GM18861 (cell line): ENCODE data around the gene NR1H4.
"Not testable (repeated sequence)": the region's sequence is repeated elsewhere in the genome, so short reads cannot be mapped to it uniquely, and the experiment has no call there.

Experiments used
- ATAC-seq: cut with Tn5 transposase; IDR thresholded peaks from one replicate; pipeline ENCODE4 v1.9.1; 2021; ENCODE audit not compliant: unreplicated experiment

Gene NR1H4

DNA sequence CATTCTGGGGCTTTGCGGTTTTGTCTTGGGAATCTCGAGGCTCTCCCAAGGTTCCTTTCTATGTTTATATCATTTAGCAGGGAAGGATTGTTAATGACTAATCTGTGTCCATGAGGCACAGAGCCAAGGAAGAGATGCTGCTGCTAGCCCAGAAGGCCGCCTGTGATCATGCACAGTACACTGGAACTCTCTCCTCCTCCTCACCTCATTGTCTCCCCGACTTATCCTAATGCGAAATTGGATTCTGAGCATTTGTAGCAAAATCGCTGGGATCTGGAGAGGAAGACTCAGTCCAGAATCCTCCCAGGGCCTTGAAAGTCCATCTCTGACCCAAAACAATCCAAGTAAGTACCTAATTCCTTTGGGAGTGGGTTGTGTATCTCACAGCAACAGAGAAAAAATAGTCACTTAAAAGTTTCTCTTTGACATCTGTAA, at the start of gene NR1H4:
TSS of gene NR1H4 (plus strand) at position 151 of the 435 bp plus-strand sequence. CDS start 19,458 bp downstream, outside the sequence.
- ATAC-seq = no peak

DNA sequence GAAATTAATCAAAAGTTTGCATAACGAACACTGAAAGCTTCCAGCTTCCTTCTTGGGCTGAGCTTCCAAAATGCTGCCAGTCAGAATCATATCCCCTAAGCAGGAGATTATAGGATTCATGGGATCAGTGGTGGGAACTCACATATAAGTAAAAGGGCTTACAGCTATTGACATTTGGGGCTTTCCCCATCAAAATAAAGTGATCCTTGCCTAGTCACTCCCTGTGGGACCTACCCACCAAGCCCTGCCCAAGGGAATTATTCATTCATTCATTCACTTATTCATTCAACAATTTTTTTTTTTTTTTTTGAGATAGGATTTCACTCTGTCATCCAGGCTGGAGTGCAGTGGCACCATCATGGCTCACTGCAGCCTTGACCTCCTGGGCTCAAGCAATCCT, 47.5 kb upstream of the NR1H4 start:
- ATAC-seq = no peak

DNA sequence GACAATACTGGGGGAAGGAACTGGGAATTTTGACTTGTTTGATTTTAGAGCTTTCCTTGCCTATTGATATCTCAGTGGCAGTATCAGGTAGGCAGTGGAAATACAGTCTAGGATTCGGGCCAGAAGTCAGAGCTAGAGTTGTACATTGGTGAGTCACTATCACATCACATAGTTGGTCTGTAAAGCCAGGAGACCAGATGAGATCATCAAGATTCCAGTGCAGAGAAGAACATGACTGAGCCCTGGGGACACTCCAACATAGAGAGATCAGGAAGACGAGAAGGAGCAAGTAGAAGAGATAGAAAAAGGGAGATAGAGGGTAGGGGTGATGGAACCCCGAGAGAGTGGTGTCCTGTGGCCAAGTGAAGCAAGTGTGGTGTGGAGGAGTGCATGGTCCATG, 46.6 kb upstream of the NR1H4 start:
- ATAC-seq = no peak

DNA sequence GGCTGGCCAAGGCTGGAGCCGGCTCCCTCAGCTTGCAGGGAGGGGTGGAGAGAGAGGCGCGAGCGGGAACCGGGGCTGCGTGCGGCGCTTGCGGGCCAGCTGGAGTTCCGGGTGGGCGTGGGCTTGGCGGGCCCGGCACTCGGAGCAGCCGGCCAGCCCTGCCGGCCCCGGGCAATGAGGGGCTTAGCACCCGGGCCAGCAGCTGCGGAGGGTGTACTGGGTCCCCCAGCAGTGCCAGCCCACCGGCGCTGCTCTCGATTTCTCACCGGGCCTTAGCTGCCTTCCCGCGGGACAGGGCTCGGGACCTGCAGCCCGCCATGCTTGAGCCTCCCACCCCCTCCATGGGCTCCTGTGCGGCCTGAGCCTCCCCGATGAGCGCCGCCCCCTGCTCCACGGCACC, 43.4 kb upstream of the NR1H4 start:
- ATAC-seq = not testable (repeated sequence)

DNA sequence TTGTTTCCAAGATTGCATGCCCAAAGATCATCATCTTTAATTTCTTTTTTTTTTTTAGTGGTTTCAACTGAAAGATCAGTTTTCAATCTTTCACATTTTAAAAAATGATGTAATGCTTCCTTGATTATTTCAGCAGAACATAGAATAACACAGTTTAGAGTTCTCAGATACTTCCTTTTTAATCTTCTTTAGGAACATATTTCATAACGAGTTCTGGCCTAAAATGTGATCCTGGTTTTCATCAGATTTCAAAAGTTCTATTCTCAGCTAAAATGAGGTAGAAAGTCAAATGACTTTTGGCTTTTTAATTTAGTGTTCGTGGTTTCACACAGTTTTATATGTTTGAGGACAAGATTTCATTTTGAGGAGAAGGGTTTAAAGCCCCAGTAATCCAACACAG, 40.0 kb upstream of the NR1H4 start:
- no peak for ATAC-seq

DNA sequence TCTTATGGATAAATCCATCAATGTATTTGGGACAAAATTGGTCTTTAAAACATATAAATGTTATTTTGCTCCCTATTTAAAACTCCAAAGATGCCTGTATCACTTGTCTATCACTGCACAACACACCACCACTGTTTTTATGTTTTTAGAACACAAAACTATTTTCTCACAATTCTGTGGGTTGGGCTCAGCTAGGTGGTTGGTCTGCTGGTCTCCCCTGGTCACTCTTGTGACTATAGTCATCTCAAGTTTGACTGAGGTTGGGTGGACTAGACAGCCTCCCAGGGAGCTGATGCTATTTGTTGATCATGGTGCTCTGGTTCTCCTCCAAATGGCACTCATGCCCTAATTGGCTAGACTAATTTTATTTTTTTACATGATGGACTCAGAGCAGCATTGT, 39.5 kb upstream of the NR1H4 start:
- ATAC-seq = no peak

DNA sequence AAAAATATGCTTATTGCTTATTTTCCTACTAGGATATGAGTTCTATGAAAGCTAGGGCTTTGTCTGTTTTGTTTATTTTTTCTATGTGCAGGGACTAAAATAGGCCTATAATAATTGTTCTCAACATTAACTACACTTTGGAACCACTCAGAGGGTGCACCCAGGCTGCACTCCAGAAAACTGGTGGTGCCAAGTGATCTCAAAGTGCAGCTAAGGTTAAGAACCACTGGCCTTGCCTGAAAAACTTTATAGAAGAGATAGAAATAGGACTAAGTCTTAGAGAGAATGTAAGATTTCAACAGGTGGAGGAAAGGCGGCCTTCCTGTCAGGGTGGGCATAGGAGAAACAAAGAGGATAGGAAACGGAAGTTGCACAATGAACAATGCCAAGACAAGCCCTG, 37.7 kb upstream of the NR1H4 start:
- ATAC-seq = no peak

DNA sequence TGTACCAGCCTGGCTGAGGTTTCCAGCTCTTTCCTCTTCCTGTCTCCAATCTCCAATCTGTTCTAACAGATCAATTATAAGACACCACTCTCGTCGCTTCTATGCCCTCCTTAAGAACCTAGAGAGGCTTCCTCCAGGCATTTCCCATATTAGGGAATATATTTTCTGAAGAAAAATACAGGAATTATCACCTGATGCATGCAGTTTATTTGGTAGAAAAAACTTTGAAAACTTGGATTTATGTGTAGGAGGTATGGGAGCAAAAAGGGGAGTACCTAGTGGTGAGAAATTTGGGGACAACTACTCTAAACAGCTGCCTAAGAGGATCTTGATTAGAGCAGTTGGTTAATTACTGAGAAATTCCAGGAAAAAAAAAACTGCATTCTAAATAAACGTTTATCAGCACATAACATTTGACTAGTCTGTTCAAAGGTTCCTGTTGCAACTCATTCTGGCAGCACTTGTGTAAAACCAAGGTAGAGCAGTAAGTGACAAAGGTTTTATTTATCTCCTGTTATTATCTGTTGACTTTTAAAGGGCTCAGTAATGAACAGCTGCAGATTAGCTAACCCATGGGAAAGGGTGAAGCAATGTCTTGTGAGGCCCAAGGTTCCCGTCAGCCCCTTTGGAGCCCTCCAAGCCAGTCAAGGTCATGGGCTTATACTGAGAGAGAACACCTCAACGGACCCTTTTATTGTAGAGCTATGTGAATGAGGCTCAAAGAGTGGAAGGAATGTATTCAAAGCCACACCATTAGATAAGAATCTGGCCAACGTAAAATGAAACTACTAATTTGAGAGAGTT, 36.4 kb upstream of the NR1H4 start:
- no peak for ATAC-seq

DNA sequence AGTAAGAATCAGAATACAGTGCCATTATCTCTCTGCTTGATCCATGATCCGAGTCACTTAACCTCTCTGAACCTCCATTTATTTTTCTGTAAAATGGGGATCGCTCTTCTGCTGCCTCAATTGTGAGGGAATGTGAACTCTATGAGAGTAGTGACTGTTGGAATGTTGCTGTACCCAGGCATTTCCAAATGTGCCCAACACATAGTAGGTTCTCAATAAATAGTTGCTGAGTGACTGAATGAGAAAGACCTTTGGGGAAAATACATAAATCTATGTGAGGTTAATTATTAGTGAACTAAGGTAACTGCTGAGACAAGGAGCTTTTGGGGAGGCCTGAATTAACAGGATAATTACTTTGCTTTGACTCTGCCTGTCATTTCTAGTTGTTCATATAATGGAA, 33.9 kb upstream of the NR1H4 start:
- no peak for ATAC-seq

DNA sequence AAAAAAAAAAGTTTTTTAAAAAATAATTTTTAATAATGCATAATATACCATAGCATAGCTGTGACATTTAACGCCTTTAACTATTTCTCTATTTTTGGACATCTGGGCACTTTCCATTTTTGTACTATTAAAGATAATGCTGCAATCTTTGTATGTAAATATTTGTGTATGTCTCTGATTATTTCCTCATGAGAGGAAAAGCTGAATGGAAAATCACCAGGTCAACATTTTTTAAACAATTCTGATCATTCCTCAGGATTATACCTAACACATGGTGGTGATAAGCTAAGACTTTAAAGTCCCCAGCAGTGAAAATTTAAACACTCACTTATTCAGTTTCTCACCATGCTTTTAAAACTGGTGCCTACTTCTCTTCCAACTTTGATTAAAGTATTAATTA, 31.3 kb upstream of the NR1H4 start:
- ATAC-seq = no peak

DNA sequence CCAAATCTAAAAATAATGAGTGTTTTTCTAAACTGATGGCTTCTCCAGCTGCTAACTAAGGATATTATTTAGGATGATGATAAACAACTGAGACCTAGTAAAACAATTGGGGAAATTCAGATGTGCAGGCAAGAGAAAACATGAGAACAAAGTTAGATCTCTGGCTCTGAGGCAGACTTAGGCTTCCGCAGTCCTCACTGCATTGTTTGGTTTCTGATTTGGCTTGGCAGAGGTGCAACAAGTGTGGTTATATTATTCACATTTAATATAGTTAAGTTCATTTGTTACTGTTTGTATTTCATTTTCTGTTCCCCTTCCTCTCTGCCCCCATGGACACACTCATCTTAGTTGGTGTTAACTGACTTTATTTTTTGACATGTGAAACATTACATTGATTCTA, 30.2 kb upstream of the NR1H4 start:
- ATAC-seq = no peak

DNA sequence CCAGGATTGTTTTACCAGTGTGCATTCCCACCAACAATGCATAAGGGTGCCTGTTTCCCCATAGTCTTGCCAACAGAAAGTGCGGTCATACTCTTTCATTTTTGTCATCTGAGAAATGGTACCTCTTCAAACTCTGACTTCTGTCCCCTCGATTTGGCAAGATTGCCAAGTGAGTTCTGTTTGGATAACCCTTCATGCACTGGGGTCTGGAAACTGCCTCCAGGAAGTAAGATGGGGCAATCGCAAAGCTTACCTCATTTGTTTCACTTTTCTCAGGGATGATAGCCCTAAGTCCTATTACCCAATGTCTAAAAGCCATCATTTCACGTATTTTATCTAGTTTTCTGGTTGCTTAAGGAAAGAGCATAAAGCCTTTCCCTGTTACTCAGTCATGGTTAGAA, 28.6 kb upstream of the NR1H4 start:
- no peak for ATAC-seq

DNA sequence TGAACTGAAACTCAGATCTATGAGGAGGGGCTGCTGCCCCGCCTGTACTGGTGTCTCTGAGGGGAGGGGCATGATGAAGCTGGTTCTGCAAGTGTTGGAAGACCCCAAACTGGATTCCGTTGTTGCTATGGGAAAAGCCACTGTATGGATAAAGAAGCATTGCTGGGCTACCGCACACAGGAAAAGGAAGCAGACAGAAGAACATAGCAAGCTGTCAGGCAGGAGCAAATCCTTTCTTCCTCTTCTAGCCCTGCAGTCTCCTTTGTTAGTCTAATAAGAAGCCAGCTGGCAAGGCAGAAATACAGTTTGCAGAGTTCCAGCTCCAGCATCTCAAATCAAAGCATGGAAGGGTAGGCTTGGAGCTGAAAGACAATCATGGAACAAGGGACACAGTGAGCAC, 26.3 kb upstream of the NR1H4 start:
- no peak for ATAC-seq

DNA sequence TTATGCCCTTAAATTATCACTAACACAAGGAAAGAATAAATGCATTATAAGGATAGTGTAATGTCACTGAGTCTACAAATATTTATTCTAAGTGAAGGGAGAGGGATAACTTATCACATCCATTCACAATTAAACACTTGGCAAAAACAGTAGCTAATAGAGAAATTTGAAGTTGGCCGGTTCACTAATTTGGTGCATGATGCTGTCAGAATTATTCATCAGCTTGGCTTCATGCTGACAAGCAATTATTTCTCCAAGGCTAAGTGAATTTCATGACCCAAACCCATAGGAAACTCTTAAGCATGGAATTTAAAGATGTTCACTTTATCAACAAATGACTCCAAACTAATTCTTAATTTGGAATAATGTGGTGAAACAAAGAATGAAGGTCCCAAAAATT, 25.0 kb upstream of the NR1H4 start:
- no peak for ATAC-seq

DNA sequence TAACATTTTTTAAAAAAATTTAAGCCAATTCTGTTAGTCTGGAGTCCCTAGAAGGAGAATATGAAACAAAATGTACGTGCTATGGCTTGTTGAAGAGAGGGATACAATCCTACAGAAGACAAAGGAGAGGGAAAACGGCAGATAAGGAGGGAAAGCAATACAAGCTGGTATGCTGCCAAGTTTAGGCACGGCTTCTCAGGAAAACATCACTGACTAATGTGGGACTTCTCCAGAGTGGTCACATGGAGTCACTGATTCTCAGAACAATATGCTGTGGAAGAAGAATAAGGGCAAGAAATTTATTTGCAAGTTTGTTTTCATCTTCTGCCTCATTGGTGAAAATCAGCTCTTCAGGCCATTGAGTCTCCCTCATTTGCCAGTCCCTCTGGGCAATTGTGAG, 22.9 kb upstream of the NR1H4 start:
- ATAC-seq = no peak

DNA sequence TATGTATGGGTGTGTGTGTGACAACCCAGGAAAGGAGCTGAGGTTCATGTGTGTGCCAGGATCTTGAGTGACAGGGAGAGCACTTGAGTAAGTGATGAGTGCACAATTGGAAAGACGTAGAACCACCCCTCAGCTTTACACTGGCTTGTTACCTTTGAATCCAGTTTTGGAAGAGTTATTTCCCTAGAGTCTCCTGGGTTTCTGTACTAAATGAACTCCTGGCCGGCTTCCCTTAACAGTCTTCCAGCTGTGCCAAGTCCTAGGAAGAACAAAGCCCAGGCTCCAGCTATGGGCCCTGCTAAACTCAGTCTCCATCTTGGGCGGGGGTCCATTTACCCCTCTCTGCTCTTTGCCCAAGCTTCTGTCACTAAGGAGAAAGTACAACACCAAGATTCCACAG, 19.7 kb upstream of the NR1H4 start:
- ATAC-seq = no peak

DNA sequence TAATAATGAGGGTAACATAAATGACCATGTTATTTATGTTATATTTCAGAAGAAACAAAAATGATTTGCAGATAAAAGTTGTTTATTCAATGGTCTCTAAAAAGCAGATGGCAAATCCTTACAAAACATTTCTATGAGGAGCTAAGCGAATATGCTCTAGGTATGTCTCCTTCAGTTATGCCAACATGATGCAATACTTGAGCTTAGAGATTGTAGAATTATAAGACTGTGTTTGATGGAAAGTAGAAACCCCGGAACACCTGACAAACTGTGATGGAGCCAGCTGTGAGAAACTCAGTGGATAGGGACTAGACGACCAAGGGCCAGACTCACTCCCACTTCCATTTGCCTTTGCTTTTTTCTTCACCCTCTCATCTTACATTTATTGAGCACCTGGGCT, 17.8 kb upstream of the NR1H4 start:
- no peak for ATAC-seq

DNA sequence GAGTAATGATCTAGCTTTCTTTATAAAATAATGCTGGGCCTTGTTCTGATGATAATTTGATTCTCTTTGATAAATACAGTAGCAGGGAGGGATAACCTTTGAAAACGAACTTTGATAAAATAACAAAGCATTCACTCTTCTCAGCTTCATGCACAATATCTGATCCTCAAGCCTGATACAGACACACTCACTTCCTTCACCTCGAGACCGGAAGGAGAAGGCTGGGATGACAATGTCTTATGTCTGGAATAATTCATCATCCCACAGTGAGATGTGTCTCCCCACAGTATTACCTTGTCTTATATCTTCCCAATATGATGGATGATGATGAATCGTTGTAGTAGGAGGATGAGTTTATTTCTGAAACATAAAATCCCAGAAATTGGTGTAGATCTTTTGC, 15.5 kb upstream of the NR1H4 start:
- no peak for ATAC-seq

DNA sequence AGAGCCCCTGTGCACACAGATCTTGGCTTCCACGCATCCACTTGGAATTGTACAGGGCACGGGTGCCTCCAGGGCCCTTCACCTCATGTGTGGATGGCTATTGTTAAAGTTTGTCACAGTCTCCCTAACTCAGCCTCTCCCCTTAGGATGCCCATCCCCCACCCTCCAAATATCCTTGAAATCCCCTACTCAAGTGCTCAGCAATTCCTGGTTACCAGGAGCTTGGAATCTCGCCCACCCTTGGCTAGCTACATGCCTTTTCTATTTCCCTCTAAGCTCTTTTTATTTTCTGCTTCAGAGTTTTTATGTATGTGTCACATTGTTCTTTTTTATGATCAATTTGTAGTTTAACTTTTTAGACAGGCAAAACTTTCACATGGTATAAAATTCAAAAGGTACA, 13.0 kb upstream of the NR1H4 start:
- no peak for ATAC-seq

DNA sequence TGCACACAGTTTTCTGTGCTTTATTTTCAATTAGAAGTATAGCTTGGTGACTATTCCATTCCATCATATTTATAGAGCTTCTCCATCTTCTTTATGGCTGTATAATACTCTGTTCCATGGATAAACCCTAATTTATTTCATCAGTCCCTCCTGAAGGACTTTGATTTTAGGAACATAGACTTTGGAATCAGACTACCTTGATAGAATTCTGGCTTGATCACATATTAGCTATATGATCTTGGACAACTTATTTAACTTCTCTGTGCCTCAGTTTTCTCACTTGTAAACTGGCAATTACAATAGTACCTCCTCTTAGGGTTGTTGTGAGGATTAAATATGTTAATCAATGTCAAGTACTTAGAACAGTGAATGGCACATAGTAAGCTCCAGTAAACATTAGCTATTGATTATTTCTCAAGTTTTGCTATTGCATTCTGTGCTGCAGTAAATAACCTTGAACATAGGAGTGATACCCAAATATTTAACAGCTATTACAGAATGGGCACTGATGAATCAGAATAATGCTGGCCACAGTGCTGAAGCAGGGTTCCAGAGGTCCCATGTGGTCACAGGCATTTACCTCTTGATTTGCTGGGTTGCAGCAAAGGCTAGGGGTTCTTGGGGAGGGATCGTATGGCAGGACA, 12.2 kb upstream of the NR1H4 start:
- ATAC-seq = no peak

DNA sequence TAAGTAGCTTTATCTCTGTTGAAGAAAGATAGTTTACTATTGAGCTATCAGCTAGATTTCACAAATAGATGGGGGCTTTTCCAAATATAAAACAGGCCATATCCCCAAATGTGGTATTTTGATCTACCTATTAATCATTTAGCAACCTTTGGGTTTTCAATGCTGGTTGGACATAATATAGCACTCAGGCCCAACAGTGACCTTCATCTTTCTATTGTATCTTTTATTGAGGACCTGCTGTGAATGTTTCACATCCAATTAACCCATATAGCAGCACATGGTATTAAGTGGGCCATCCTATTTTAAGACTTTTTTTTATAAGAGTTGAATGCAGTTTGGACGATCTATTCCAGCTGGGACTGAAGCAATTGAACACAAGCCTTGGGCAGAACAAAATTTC, 10.0 kb upstream of the NR1H4 start:
- ATAC-seq = no peak

DNA sequence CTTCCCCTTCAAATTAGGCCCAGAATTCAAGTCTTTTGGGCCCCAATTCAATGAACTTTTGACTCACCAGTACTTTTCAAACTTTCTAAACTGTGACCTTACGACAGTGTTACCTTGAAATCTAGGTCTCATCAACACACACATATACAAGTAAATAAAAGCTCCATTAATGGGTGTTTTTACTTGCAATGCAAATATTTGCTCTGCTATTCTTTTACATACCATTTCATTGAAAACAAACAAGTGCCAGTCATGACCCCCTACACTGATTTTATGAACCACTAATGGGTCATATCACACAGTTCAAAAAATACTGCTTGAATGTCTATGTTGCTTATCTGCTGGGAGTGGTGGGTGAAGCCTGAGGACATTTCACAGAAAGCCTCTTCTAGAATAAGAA, 9.1 kb upstream of the NR1H4 start:
- ATAC-seq = no peak

DNA sequence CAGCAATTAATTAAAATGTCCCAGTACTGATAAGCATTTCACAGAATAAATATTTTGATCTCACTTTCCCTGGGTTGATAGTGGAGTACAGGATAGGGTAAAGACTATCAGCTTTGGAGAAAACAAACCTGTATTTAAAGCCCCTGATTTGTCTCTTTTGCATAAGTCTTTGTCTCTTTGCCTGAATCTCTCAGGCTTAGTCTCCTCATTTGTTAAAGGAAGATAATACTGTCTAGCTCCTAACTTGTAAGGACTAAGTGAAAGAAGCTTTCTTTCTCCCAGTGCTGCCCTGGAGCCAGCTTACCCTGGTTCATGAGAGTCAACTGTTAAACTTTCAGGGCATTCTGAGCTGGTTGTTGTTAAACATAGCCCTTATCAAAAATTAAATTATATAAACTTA, 5.5 kb upstream of the NR1H4 start:
- no peak for ATAC-seq
